Thyroid gland (tissue), 4 donors: Measurements from ENCODE around the gene C2CD2. TPM values are rescaled to one million over a fixed set of nuclear protein-coding genes. Genes with fewer than 3 reads are reported as not detected.

Experiments
- DNase-seq, 2 donors: peaks; one replicate each; pipeline ENCODE4 v3.0.0-alpha.2; 2019
- H3K27ac ChIP-seq, 3 donors: fragments of 200-600 bp; sonication (generic); 1 replicate in 2 of 3; 2 replicates in 1 of 3; pipeline ENCODE4 v1.5.1; 2016 to 2019; ENCODE audit warnings: mild to moderate bottlenecking in 1 of 3, moderate library complexity in 1 of 3
- H3K27me3 ChIP-seq: fragments of 200-600 bp; sonication (generic); one replicate; pipeline ENCODE4 v1.5.1; 2019
- H3K36me3 ChIP-seq, 2 donors: fragments of 200-600 bp; sonication (generic); one replicate each; pipeline ENCODE4 v1.5.1; 2016 to 2019
- H3K4me1 ChIP-seq, 2 donors: fragments of 200-600 bp; sonication (generic); one replicate each; pipeline ENCODE4 v1.5.1; 2017 to 2019
- H3K4me3 ChIP-seq, 3 donors: fragments of 200-600 bp; sonication (generic); replicated peaks in 1 of 3; 1 replicate in 2 of 3; 2 replicates in 1 of 3; pipeline ENCODE4 v1.5.1; 2016; ENCODE audit warnings: mild to moderate bottlenecking in 1 of 3
- H3K9me3 ChIP-seq: fragments of 200-600 bp; sonication (generic); one replicate; pipeline ENCODE4 v1.5.1; 2017
- POLR2A ChIP-seq, 2 donors: fragments of 450-650 bp; IDR thresholded peaks; one replicate each; pipeline ENCODE4 v1.6.1; 2017; ENCODE audit warnings: antibody characterized with exemption in 2 of 2, mild to moderate bottlenecking in 2 of 2, moderate library complexity in 1 of 2
- WGBS, 2 donors: methylation state at CpG; one replicate each; pipeline ENCODE4 v1.1.5; 2017; 5-methylcytosine and 5-hydroxymethylcytosine counted together
- intact Hi-C: fragments of 100-400 bp; cut with DNase I; formaldehyde crosslinking; loops from one replicate; pipeline ENCODE4 v1.15.1; 2023
- total RNA-seq, 4 donors: library from RNA; depleted of rRNA; stranded (reverse); fragments of >200 nt; gene quantifications; one replicate each; pipeline ENCODE4 v1.2.3, GENCODE V29; 2016
- TF ChIP-seq, protein P1 (sequence below), 6 experiments: fragments of 200-600 bp in 3 of 6; fragments of 450-650 bp in 3 of 6; sonication (generic) in 3 of 6; IDR thresholded peaks; one replicate each; pipeline ENCODE4 v1.5.1; 2016 to 2019; ENCODE audit warnings: antibody characterized with exemption in 6 of 6, mild to moderate bottlenecking in 2 of 6, inconsistent platforms in 1 of 6, moderate library complexity in 1 of 6

The C2CD2 gene
- total RNA-seq, 4 donors from 2014 or later = 12.7 to 22.7 (median 20.0) TPM

- Histone ChIP-seq H3K27ac (no peak overlapping the region), H3K9me3 (no peaks in the 10 kb centered on the region), H3K4me1 (peaks cover 0 to 2% of the 10 kb centered on the region in 2 donors), H3K4me3 (no peak overlapping the region), H3K27me3 (no peaks in the 10 kb centered on the region), H3K36me3 (no peaks in the 10 kb centered on the region)
- intact Hi-C loops = no loop called here
- TF ChIP-seq, protein P1, sequence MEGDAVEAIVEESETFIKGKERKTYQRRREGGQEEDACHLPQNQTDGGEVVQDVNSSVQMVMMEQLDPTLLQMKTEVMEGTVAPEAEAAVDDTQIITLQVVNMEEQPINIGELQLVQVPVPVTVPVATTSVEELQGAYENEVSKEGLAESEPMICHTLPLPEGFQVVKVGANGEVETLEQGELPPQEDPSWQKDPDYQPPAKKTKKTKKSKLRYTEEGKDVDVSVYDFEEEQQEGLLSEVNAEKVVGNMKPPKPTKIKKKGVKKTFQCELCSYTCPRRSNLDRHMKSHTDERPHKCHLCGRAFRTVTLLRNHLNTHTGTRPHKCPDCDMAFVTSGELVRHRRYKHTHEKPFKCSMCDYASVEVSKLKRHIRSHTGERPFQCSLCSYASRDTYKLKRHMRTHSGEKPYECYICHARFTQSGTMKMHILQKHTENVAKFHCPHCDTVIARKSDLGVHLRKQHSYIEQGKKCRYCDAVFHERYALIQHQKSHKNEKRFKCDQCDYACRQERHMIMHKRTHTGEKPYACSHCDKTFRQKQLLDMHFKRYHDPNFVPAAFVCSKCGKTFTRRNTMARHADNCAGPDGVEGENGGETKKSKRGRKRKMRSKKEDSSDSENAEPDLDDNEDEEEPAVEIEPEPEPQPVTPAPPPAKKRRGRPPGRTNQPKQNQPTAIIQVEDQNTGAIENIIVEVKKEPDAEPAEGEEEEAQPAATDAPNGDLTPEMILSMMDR (IDR thresholded peaks at IDR 0.05) = no peak
- TF ChIP-seq POLR2A (IDR thresholded peaks at IDR 0.05) = no peak
- WGBS, 2 donors = 83 to 84% methylated on average over 10 of the region's 10 CpGs
- DNase-seq = no peak
Measured at GRCh38 chr21:41868062-41868710, 85.6 kb downstream of the C2CD2 start.

GRCh38 chr21:41867313-41867712 is 86.5 kb downstream of the C2CD2 start:
- no peak overlapping the region for H3K4me3 ChIP-seq
- intact Hi-C loops = no loop called here
- no peaks in the 10 kb centered on the region for H3K36me3 ChIP-seq
- TF ChIP-seq, protein P1 (IDR thresholded peaks at IDR 0.05) = no peak
- TF ChIP-seq POLR2A (IDR thresholded peaks at IDR 0.05) = no peak
- H3K9me3 ChIP-seq = no peaks in the 10 kb centered on the region
- DNase-seq = no peak
- peaks cover 0 to 5% of the 10 kb centered on the region in 2 donors for H3K4me1 ChIP-seq
- H3K27me3 ChIP-seq = no peaks in the 10 kb centered on the region
- WGBS, 2 donors = 94 to 96% methylated on average over 8 of the region's 8 CpGs
- H3K27ac ChIP-seq = no peak overlapping the region

DNA sequence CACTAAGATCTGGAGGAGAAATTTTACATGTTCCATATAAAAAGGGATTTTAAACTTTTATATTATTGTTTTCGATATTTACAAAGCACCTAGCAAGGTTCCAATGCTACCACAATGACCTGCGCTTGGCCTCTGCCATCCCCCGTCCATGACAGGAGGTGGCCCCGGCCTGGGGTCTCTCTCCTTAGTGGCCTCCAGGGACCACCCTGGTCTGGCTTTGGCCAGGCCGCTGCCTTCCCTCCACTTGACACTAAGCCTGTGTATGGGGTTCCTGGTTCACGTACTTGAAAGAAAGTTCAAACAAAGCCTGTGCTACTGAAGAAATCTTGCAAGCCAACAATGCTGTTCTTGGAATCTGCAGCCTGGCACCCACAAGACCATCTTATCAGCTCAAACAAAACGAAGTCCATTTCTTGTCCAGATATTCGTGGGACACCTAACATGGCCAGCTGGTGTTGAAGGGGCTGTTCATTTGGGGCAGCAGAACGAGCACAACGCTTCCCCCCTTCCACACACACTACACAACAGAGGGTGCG is 87.5 kb downstream of the C2CD2 start:
- H3K4me3 ChIP-seq = no peak overlapping the region
- H3K9me3 ChIP-seq = no peaks in the 10 kb centered on the region
- no peak overlapping the region for H3K27ac ChIP-seq
- 75 to 78% methylated on average over 11 of the region's 11 CpGs for WGBS, 2 donors
- no peak for DNase-seq
- intact Hi-C loops = no loop called here
- peaks cover 0 to 5% of the 10 kb centered on the region in 2 donors for H3K4me1 ChIP-seq
- no peaks in the 10 kb centered on the region for H3K36me3 ChIP-seq
- TF ChIP-seq POLR2A (IDR thresholded peaks at IDR 0.05) = no peak
- TF ChIP-seq, protein P1 (IDR thresholded peaks at IDR 0.05) = no peak
- no peaks in the 10 kb centered on the region for H3K27me3 ChIP-seq

DNA sequence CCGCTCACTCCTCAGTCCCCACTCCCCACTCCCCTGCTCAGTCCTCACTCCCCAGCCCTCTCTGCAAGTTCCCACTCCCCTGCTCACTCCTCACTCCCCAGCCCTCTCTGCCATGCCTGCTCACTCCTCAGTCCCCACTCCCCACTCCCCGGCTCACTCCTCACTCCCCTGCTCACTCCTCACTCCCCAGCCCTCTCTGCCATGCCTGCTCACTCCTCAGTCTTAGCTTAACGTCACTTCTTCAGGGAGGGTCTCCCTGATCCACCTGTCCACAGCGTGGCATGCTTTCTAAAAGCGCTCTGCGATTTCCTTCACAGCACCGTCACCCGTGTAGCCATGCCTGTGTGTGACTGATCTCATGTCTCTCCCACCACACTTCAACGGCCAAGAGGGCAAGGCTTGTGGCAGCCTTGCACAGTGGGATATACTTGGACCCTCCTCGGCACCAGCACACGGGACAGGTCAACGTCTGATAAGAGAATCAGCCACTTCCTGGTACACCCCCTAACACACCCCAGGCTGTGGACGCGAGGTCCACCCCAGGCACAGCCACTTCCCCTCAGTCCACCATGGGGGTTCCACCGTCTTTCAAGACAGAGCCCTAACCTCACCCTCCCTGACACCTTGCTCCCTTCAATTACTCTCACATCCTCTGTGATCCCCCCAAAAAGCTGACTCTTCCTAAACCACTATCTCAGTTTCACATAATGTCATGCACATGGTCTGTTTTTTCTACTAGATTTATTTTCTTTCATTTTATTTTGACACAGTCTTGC is 88.6 kb downstream of the C2CD2 start:
- no peak overlapping the region for H3K4me3 ChIP-seq
- 76 to 83% methylated on average over 15 of the region's 15 CpGs for WGBS, 2 donors
- H3K4me1 ChIP-seq = peaks cover 0 to 5% of the 10 kb centered on the region in 2 donors
- intact Hi-C loops = no loop called here
- DNase-seq = no peak
- no peaks in the 10 kb centered on the region for H3K9me3 ChIP-seq
- H3K27me3 ChIP-seq = no peaks in the 10 kb centered on the region
- no peak overlapping the region for H3K27ac ChIP-seq
- H3K36me3 ChIP-seq = no peaks in the 10 kb centered on the region
- TF ChIP-seq POLR2A (IDR thresholded peaks at IDR 0.05) = no peak
- TF ChIP-seq, protein P1 (IDR thresholded peaks at IDR 0.05) = no peak
